Measurements from ENCODE around the gene UBXN10. TPM values are rescaled to one million over a fixed set of nuclear protein-coding genes. Genes with fewer than 3 reads are reported as not detected.
"Not testable (repeated sequence)": the region's sequence is repeated elsewhere in the genome, so short reads cannot be mapped to it uniquely, and the experiment has no call there.

The UBXN10 gene
- polyA plus RNA-seq, 2 donors: 0.35 to 1.2 TPM

- Histone ChIP-seq H3K27ac (ENCODE audit: low read depth in 2 of 2, low read length in 1 of 2) (no peak overlapping the region), H3K4me3 (ENCODE audit: low read depth in 1 of 2, low read length in 2 of 2) (no peak overlapping the region), H3K36me3 (ENCODE audit: control insufficient read depth in 2 of 2, insufficient read depth in 2 of 2, low read length in 1 of 2) (no peaks in the 10 kb centered on the region), H3K4me1 (ENCODE audit: control insufficient read depth in 2 of 2, insufficient read depth in 2 of 2, low read length in 1 of 2) (no peaks in the 10 kb centered on the region), H3K9me3 (ENCODE audit: control insufficient read depth in 2 of 2, insufficient read depth in 1 of 2, low read depth in 1 of 2, low read length in 1 of 2) (no peaks in the 10 kb centered on the region), H3K27me3 (ENCODE audit: control insufficient read depth in 1 of 2, insufficient read depth in 2 of 2, low read length in 2 of 2) (no peaks in the 10 kb centered on the region)
- 38 to 39% methylated on average over 18 of the region's 18 CpGs for WGBS, 2 donors
These were observed 37.9 kb downstream of the UBXN10 start for GRCh38 chr1:20223551-20224419.

- no peaks in the 10 kb centered on the region for H3K9me3 ChIP-seq (ENCODE audit: control insufficient read depth in 2 of 2, insufficient read depth in 1 of 2, low read depth in 1 of 2, low read length in 1 of 2)
- no peak overlapping the region for H3K4me3 ChIP-seq (ENCODE audit: low read depth in 1 of 2, low read length in 2 of 2)
- no peaks in the 10 kb centered on the region for H3K27me3 ChIP-seq (ENCODE audit: control insufficient read depth in 1 of 2, insufficient read depth in 2 of 2, low read length in 2 of 2)
- no peak overlapping the region for H3K27ac ChIP-seq (ENCODE audit: low read depth in 2 of 2, low read length in 1 of 2)
- H3K4me1 ChIP-seq (ENCODE audit: control insufficient read depth in 2 of 2, insufficient read depth in 2 of 2, low read length in 1 of 2): no peaks in the 10 kb centered on the region
- WGBS, 2 donors: 50% methylated on average over 3 of the region's 3 CpGs
- H3K36me3 ChIP-seq (ENCODE audit: control insufficient read depth in 2 of 2, insufficient read depth in 2 of 2, low read length in 1 of 2): no peaks in the 10 kb centered on the region
These were observed 38.6 kb downstream of the UBXN10 start for GRCh38 chr1:20224546-20224945.

DNA sequence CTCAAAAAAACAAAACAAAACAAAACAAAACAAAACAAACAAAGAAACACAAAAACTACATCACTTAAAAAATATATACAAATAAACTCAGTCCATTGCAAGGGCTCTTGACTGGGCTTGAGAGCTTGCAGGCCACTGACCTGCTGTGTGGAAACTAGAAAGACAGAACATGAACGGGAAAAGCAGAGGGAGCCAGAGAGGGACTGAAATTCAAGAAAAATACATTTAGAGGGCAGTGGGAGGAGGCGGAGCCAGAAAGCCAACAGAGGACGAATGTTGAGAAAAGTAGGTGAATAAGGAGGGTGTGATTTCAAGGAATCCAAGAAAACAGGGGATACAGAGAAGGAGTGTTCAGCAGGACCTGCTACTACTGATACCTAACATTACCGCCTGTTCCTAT, 41.8 kb downstream of the UBXN10 start:
- Histone ChIP-seq H3K4me1 (ENCODE audit: control insufficient read depth in 2 of 2, insufficient read depth in 2 of 2, low read length in 1 of 2) (no peaks in the 10 kb centered on the region), H3K27me3 (ENCODE audit: control insufficient read depth in 1 of 2, insufficient read depth in 2 of 2, low read length in 2 of 2) (no peaks in the 10 kb centered on the region), H3K4me3 (ENCODE audit: low read depth in 1 of 2, low read length in 2 of 2) (no peak overlapping the region), H3K36me3 (ENCODE audit: control insufficient read depth in 2 of 2, insufficient read depth in 2 of 2, low read length in 1 of 2) (no peaks in the 10 kb centered on the region), H3K9me3 (ENCODE audit: control insufficient read depth in 2 of 2, insufficient read depth in 1 of 2, low read depth in 1 of 2, low read length in 1 of 2) (no peaks in the 10 kb centered on the region), H3K27ac (ENCODE audit: low read depth in 2 of 2, low read length in 1 of 2) (no peak overlapping the region)
- WGBS, 2 donors: 53 to 61% methylated on average over 4 of the region's 4 CpGs

DNA sequence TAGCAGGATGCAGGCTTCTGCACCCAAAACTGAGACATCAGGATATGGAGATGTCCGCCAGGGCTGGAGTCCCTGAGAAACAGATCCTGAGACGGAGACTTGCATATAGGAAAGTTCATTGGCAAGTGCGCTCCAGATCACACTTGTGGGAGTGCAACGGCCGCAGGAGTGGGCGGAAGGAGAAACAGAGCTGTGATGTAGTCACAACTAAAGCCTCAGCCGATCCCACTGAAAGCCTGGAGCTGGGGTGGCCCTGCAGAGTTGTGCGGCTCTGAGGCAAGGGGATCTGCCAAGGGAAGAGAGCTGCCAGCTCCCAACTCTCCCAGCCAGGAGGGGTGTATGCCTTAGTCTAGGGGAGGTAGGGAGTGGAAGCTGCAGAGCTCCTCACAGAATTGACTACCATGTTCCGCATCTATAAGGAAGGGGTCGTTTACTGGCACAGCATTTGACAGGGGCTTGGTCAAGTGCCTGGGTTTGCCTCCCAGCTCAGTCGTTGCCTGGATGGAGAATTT, 42.5 kb downstream of the UBXN10 start:
- Histone ChIP-seq H3K36me3 (ENCODE audit: control insufficient read depth in 2 of 2, insufficient read depth in 2 of 2, low read length in 1 of 2) (no peaks in the 10 kb centered on the region), H3K27ac (ENCODE audit: low read depth in 2 of 2, low read length in 1 of 2) (no peak overlapping the region), H3K27me3 (ENCODE audit: control insufficient read depth in 1 of 2, insufficient read depth in 2 of 2, low read length in 2 of 2) (no peaks in the 10 kb centered on the region), H3K4me3 (ENCODE audit: low read depth in 1 of 2, low read length in 2 of 2) (no peak overlapping the region), H3K4me1 (ENCODE audit: control insufficient read depth in 2 of 2, insufficient read depth in 2 of 2, low read length in 1 of 2) (no peaks in the 10 kb centered on the region), H3K9me3 (ENCODE audit: control insufficient read depth in 2 of 2, insufficient read depth in 1 of 2, low read depth in 1 of 2, low read length in 1 of 2) (no peaks in the 10 kb centered on the region)
- WGBS, 2 donors: 74 to 85% methylated on average over 11 of the region's 11 CpGs

DNA sequence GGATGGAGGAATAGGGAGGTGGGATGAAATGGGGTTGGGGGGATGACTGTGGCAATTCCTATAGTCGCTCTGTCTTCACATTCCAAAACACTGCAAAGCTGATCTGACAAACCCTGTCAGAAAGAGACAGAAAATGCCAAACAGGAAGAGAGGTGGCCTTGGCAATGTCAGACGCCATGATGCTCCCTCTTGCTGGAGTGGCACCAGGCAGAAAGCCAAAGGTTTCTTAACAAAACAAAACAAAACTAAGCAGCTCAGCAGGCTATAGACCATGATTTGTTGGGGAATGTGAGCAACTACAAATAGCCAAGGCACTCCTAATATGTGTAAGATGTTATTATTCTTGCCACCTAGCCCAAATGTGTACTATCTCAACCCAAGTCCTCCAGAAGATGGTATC, 43.3 kb downstream of the UBXN10 start:
- no peak overlapping the region for H3K4me3 ChIP-seq (ENCODE audit: low read depth in 1 of 2, low read length in 2 of 2)
- no peaks in the 10 kb centered on the region for H3K36me3 ChIP-seq (ENCODE audit: control insufficient read depth in 2 of 2, insufficient read depth in 2 of 2, low read length in 1 of 2)
- 53% methylated on average over 2 of the region's 2 CpGs for WGBS, 2 donors
- no peak overlapping the region for H3K27ac ChIP-seq (ENCODE audit: low read depth in 2 of 2, low read length in 1 of 2)
- H3K4me1 ChIP-seq (ENCODE audit: control insufficient read depth in 2 of 2, insufficient read depth in 2 of 2, low read length in 1 of 2): no peaks in the 10 kb centered on the region
- no peaks in the 10 kb centered on the region for H3K9me3 ChIP-seq (ENCODE audit: control insufficient read depth in 2 of 2, insufficient read depth in 1 of 2, low read depth in 1 of 2, low read length in 1 of 2)
- no peaks in the 10 kb centered on the region for H3K27me3 ChIP-seq (ENCODE audit: control insufficient read depth in 1 of 2, insufficient read depth in 2 of 2, low read length in 2 of 2)

GRCh38 chr1:20232564-20232963, 46.7 kb downstream of the UBXN10 start:
- H3K4me1 ChIP-seq (ENCODE audit: control insufficient read depth in 2 of 2, insufficient read depth in 2 of 2, low read length in 1 of 2); H3K4me3 ChIP-seq (ENCODE audit: low read depth in 1 of 2, low read length in 2 of 2); H3K27ac ChIP-seq (ENCODE audit: low read depth in 2 of 2, low read length in 1 of 2); H3K36me3 ChIP-seq (ENCODE audit: control insufficient read depth in 2 of 2, insufficient read depth in 2 of 2, low read length in 1 of 2); H3K9me3 ChIP-seq (ENCODE audit: control insufficient read depth in 2 of 2, insufficient read depth in 1 of 2, low read depth in 1 of 2, low read length in 1 of 2); H3K27me3 ChIP-seq (ENCODE audit: control insufficient read depth in 1 of 2, insufficient read depth in 2 of 2, low read length in 2 of 2): not testable (repeated sequence)
- WGBS, 2 donors: 23 to 30% methylated on average over 7 of the region's 7 CpGs

- H3K27me3 ChIP-seq (ENCODE audit: control insufficient read depth in 1 of 2, insufficient read depth in 2 of 2, low read length in 2 of 2): no peaks in the 10 kb centered on the region
- 38 to 46% methylated on average over 3 of the region's 3 CpGs for WGBS, 2 donors
- H3K27ac ChIP-seq (ENCODE audit: low read depth in 2 of 2, low read length in 1 of 2): no peak overlapping the region
- no peaks in the 10 kb centered on the region for H3K9me3 ChIP-seq (ENCODE audit: control insufficient read depth in 2 of 2, insufficient read depth in 1 of 2, low read depth in 1 of 2, low read length in 1 of 2)
- no peaks in the 10 kb centered on the region for H3K4me1 ChIP-seq (ENCODE audit: control insufficient read depth in 2 of 2, insufficient read depth in 2 of 2, low read length in 1 of 2)
- no peaks in the 10 kb centered on the region for H3K36me3 ChIP-seq (ENCODE audit: control insufficient read depth in 2 of 2, insufficient read depth in 2 of 2, low read length in 1 of 2)
- no peak overlapping the region for H3K4me3 ChIP-seq (ENCODE audit: low read depth in 1 of 2, low read length in 2 of 2)
These were observed 47.5 kb downstream of the UBXN10 start for GRCh38 chr1:20233394-20233793.

- H3K9me3 ChIP-seq (ENCODE audit: control insufficient read depth in 2 of 2, insufficient read depth in 1 of 2, low read depth in 1 of 2, low read length in 1 of 2): no peaks in the 10 kb centered on the region
- no peaks in the 10 kb centered on the region for H3K4me1 ChIP-seq (ENCODE audit: control insufficient read depth in 2 of 2, insufficient read depth in 2 of 2, low read length in 1 of 2)
- H3K27ac ChIP-seq (ENCODE audit: low read depth in 2 of 2, low read length in 1 of 2): no peak overlapping the region
- H3K27me3 ChIP-seq (ENCODE audit: control insufficient read depth in 1 of 2, insufficient read depth in 2 of 2, low read length in 2 of 2): no peaks in the 10 kb centered on the region
- no peaks in the 10 kb centered on the region for H3K36me3 ChIP-seq (ENCODE audit: control insufficient read depth in 2 of 2, insufficient read depth in 2 of 2, low read length in 1 of 2)
- H3K4me3 ChIP-seq (ENCODE audit: low read depth in 1 of 2, low read length in 2 of 2): no peak overlapping the region
- 27 to 35% methylated on average over 6 of the region's 6 CpGs for WGBS, 2 donors
These were observed 48.0 kb downstream of the UBXN10 start for GRCh38 chr1:20233866-20234265.

GRCh38 chr1:20234788-20235535, 49.1 kb downstream of the UBXN10 start:
- Histone ChIP-seq H3K4me1 (ENCODE audit: control insufficient read depth in 2 of 2, insufficient read depth in 2 of 2, low read length in 1 of 2) (no peaks in the 10 kb centered on the region), H3K4me3 (ENCODE audit: low read depth in 1 of 2, low read length in 2 of 2) (no peak overlapping the region), H3K27ac (ENCODE audit: low read depth in 2 of 2, low read length in 1 of 2) (no peak overlapping the region), H3K36me3 (ENCODE audit: control insufficient read depth in 2 of 2, insufficient read depth in 2 of 2, low read length in 1 of 2) (no peaks in the 10 kb centered on the region), H3K27me3 (ENCODE audit: control insufficient read depth in 1 of 2, insufficient read depth in 2 of 2, low read length in 2 of 2) (no peaks in the 10 kb centered on the region), H3K9me3 (ENCODE audit: control insufficient read depth in 2 of 2, insufficient read depth in 1 of 2, low read depth in 1 of 2, low read length in 1 of 2) (no peaks in the 10 kb centered on the region)
- 60 to 65% methylated on average over 6 of the region's 6 CpGs for WGBS, 2 donors

Measured in esophagus (tissue), 2 donors.